ENCODE measurements around the gene RNU1-4. TPM values are rescaled to one million over a fixed set of nuclear protein-coding genes. Genes with fewer than 3 reads are reported as not detected.
"Not testable (repeated sequence)": the region's sequence is repeated elsewhere in the genome, so short reads cannot be mapped to it uniquely, and the experiment has no call there.

The RNU1-4 gene
- total and polyA plus RNA-seq, 2 experiments from 2014 or later = not detected

DNA sequence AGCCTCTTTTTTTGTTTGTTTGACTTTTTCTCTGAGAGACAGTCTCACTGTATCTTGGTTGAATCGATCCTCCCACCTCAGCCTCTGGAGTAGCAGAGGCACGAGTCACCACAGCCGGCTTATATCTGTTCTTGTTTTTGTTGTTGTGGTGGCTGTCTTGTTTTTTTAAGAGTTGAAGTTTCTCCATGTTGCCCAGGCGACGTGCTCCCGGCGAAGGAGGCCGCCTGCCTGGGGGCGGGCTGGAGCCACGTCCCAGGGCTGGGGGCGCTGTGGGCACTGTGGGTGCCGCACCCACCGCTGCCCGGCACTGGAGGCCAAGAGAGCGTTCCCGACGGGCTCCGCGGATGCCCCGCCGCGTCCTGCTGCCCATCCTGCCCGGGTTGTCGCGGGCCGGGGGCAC is 8.4 kb downstream of the RNU1-4 start:
- H3K9me3 Mint-ChIP-seq; H3K27me3 Mint-ChIP-seq (ENCODE audit: insufficient read depth, low read depth, poor library complexity); H3K36me3 Mint-ChIP-seq (ENCODE audit: low read depth); H4K20me1 ChIP-seq (replicated peaks; ENCODE audit: insufficient read depth); H3K27ac Mint-ChIP-seq; DNase-seq (ENCODE audit: low spot score); H3K4me3 Mint-ChIP-seq; H2AFZ ChIP-seq; H3K27me3 ChIP-seq (ENCODE audit: insufficient read depth); H3K4me1 ChIP-seq (ENCODE audit: insufficient read depth); H3K4me2 ChIP-seq; H3K27ac ChIP-seq (ENCODE audit: low read depth); H3F3A ChIP-seq (replicated peaks; ENCODE audit: low read depth); H3K36me3 ChIP-seq (ENCODE audit: insufficient read depth); H3K79me2 ChIP-seq (replicated peaks; ENCODE audit: insufficient read depth); H3K4me3 ChIP-seq; H3K9me2 ChIP-seq (ENCODE audit: insufficient read depth); H3K4me1 Mint-ChIP-seq: not testable (repeated sequence)
- ATAC-seq = peak; percentile 22

DNA sequence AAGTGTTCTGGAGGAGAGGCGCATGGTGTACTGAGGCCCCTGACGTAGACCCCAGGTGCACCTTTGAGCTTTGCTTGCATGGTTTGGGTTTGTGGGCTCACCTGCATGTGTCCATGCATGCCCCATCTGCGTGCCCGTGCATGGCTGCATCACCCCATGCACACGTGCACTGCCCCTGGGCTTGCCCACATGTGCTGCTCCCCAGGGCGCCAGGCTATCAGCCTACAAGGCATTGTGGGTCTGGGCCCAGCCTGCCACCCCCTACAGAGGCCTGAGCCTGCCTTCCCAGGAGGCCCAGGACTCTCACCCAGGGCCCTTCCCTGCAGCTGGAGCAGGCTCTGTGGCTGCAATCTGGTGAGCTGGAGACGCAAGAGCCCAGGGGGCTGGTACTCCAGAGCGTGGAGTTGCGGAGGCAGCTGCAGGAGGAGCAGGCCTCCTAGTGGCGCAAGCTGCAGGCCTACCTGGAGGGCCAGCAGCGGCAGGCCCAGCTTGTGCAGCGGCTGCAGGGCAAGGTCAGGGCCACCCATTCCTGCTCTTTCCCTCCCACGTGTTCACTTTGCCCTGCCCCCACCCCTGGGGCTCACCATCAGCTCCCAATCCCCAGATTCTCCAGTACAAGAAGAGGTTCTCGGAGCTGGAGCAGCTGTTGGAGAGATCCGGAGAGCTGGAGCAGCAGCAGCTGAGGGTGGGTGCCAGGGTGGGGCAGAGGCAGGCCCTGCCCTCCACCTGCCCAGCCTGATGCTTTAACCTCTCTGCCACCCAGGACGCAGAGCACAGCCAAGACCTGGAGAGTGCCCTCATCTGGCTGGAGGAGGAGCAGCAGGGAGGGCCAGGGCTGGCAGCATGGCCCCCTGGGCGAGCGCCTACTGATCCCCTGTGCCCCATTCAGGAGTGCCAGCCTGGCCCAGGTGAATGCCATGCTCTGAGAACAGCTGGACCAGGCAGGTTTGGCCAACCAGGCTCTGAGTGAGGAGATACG is 9.9 kb downstream of the RNU1-4 start:
- H3K36me3 Mint-ChIP-seq (ENCODE audit: low read depth); H3K27me3 Mint-ChIP-seq (ENCODE audit: insufficient read depth, low read depth, poor library complexity); H3K9me3 Mint-ChIP-seq; H2AFZ ChIP-seq; H3F3A ChIP-seq (replicated peaks; ENCODE audit: low read depth); H3K4me3 ChIP-seq; H3K27me3 ChIP-seq (ENCODE audit: insufficient read depth); H3K27ac Mint-ChIP-seq; H3K36me3 ChIP-seq (ENCODE audit: insufficient read depth); DNase-seq (ENCODE audit: low spot score); H3K9me2 ChIP-seq (ENCODE audit: insufficient read depth); H3K4me1 ChIP-seq (ENCODE audit: insufficient read depth); H3K27ac ChIP-seq (ENCODE audit: low read depth); H3K79me2 ChIP-seq (replicated peaks; ENCODE audit: insufficient read depth); H4K20me1 ChIP-seq (replicated peaks; ENCODE audit: insufficient read depth); H3K4me2 ChIP-seq; H3K4me1 Mint-ChIP-seq; H3K4me3 Mint-ChIP-seq: not testable (repeated sequence)
- ATAC-seq = peak; percentile 96

DNA sequence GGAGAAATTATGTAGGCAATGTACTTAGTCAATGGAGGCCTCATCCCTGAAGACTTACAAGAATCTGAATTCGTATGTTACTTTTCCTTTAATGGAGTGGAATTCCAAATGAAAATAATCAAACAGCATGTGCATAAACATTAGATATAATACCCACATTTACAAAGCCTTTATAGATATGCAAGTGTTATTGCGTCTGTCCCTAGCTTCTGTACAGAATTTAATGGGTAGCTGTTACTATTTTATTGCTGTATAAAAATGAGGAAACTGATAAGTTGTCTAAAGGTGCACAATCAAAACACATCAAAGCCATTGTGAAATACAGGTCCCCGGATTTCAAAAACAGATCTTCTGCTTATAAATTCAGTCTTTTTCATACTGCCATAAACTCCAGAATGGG is 12.5 kb downstream of the RNU1-4 start:
- ATAC-seq; H3K27me3 Mint-ChIP-seq (ENCODE audit: insufficient read depth, low read depth, poor library complexity); H3K27ac Mint-ChIP-seq: not testable (repeated sequence)

DNA sequence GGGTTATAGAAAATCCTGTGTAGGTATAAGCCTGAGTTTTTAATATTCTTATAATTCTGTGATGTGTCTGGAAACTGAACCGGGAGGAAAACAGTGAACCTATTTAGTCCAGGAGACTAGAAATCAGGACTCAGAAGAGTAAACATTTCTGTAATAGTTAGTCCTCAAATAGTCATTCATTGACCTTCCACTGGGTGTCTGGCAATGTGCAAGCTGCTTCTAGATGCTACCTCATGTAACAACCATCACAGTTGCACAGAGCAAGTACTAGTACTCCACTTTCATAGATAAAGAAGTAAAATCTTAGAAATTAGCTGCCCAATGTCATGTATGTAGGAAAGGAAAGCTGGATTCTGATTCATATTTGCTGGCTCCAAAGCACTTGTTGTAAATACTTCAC is 15.1 kb downstream of the RNU1-4 start:
- not testable (repeated sequence) for H3K27me3 Mint-ChIP-seq (ENCODE audit: insufficient read depth, low read depth, poor library complexity); H3K4me3 ChIP-seq; DNase-seq (ENCODE audit: low spot score); H3K9me2 ChIP-seq (ENCODE audit: insufficient read depth); H3K4me1 ChIP-seq (ENCODE audit: insufficient read depth); H4K20me1 ChIP-seq (replicated peaks; ENCODE audit: insufficient read depth); H2AFZ ChIP-seq; H3F3A ChIP-seq (replicated peaks; ENCODE audit: low read depth); H3K4me2 ChIP-seq; H3K4me3 Mint-ChIP-seq; H3K79me2 ChIP-seq (replicated peaks; ENCODE audit: insufficient read depth); H3K36me3 Mint-ChIP-seq (ENCODE audit: low read depth); H3K9me3 Mint-ChIP-seq; H3K27ac Mint-ChIP-seq; ATAC-seq; H3K36me3 ChIP-seq (ENCODE audit: insufficient read depth); H3K27ac ChIP-seq (ENCODE audit: low read depth); H3K4me1 Mint-ChIP-seq
- peaks cover 13% of the 10 kb centered on the region for H3K27me3 ChIP-seq (ENCODE audit: insufficient read depth)

More for the DNA sequence above, 12.5 kb downstream of the RNU1-4 start:
- not testable (repeated sequence) for H3K36me3 Mint-ChIP-seq (ENCODE audit: low read depth); H3K27ac ChIP-seq (ENCODE audit: low read depth); H3K4me1 ChIP-seq (ENCODE audit: insufficient read depth); H3K9me2 ChIP-seq (ENCODE audit: insufficient read depth); H3K4me1 Mint-ChIP-seq; H4K20me1 ChIP-seq (replicated peaks; ENCODE audit: insufficient read depth); H3F3A ChIP-seq (replicated peaks; ENCODE audit: low read depth); H3K9me3 Mint-ChIP-seq; H3K36me3 ChIP-seq (ENCODE audit: insufficient read depth); H3K4me3 ChIP-seq; H3K4me3 Mint-ChIP-seq; H2AFZ ChIP-seq; H3K4me2 ChIP-seq; H3K27me3 ChIP-seq (ENCODE audit: insufficient read depth); DNase-seq (ENCODE audit: low spot score); H3K79me2 ChIP-seq (replicated peaks; ENCODE audit: insufficient read depth)

GRCh38 chr1:16755932-16756331 is 15.6 kb downstream of the RNU1-4 start:
- not testable (repeated sequence) for H3F3A ChIP-seq (replicated peaks; ENCODE audit: low read depth); H3K27ac Mint-ChIP-seq; H4K20me1 ChIP-seq (replicated peaks; ENCODE audit: insufficient read depth); H3K4me2 ChIP-seq; H3K79me2 ChIP-seq (replicated peaks; ENCODE audit: insufficient read depth); ATAC-seq; H3K4me1 Mint-ChIP-seq; H2AFZ ChIP-seq; H3K36me3 Mint-ChIP-seq (ENCODE audit: low read depth); H3K36me3 ChIP-seq (ENCODE audit: insufficient read depth); H3K9me3 Mint-ChIP-seq; H3K4me1 ChIP-seq (ENCODE audit: insufficient read depth); H3K9me2 ChIP-seq (ENCODE audit: insufficient read depth); H3K27ac ChIP-seq (ENCODE audit: low read depth); H3K4me3 Mint-ChIP-seq; DNase-seq (ENCODE audit: low spot score); H3K27me3 Mint-ChIP-seq (ENCODE audit: insufficient read depth, low read depth, poor library complexity); H3K4me3 ChIP-seq
- H3K27me3 ChIP-seq (ENCODE audit: insufficient read depth) = peaks cover 19% of the 10 kb centered on the region

GRCh38 chr1:16757574-16757973 is 17.3 kb downstream of the RNU1-4 start:
- not testable (repeated sequence) for H3K4me1 ChIP-seq (ENCODE audit: insufficient read depth); H3F3A ChIP-seq (replicated peaks; ENCODE audit: low read depth); H3K4me2 ChIP-seq; H2AFZ ChIP-seq; H3K4me3 ChIP-seq; H3K36me3 Mint-ChIP-seq (ENCODE audit: low read depth); H3K79me2 ChIP-seq (replicated peaks; ENCODE audit: insufficient read depth); H3K36me3 ChIP-seq (ENCODE audit: insufficient read depth); DNase-seq (ENCODE audit: low spot score); H3K4me1 Mint-ChIP-seq; H4K20me1 ChIP-seq (replicated peaks; ENCODE audit: insufficient read depth); H3K4me3 Mint-ChIP-seq; H3K9me2 ChIP-seq (ENCODE audit: insufficient read depth); H3K27me3 Mint-ChIP-seq (ENCODE audit: insufficient read depth, low read depth, poor library complexity); H3K9me3 Mint-ChIP-seq; H3K27ac Mint-ChIP-seq; H3K27ac ChIP-seq (ENCODE audit: low read depth)
- peaks cover 19% of the 10 kb centered on the region for H3K27me3 ChIP-seq (ENCODE audit: insufficient read depth)
- ATAC-seq = peak; percentile 47
